ENCODE data around the gene RNU11.

Gene RNU11

GRCh38 chr1:28648474-28649198, at the start of gene RNU11:
RNU11 (plus strand) TSS chr1:28648600.
- no peak for TF ChIP-seq CTCF (IDR thresholded peaks at IDR 0.05; ENCODE audit: unreplicated experiment in 3 of 3)
- H3K27me3 Mint-ChIP-seq (ENCODE audit: low read depth) = no peaks in the 10 kb centered on the region
- H3K4me1 Mint-ChIP-seq = peaks cover 30% of the 10 kb centered on the region
- H3K36me3 Mint-ChIP-seq (ENCODE audit: low read depth) = no peaks in the 10 kb centered on the region
- H3K27ac Mint-ChIP-seq = peak within 1 kb of the TSS; percentile 100
- no peaks in the 10 kb centered on the region for H3K9me3 Mint-ChIP-seq
- H3K4me3 Mint-ChIP-seq = peak within 1 kb of the TSS; percentile 82 to 86 (median 84)

- Mint-ChIP-seq H3K27ac (no peak overlapping the region), H3K36me3 (ENCODE audit: low read depth) (peaks cover 8% of the 10 kb centered on the region), H3K4me1 (peaks cover 4% of the 10 kb centered on the region), H3K9me3 (no peaks in the 10 kb centered on the region), H3K4me3 (no peak overlapping the region), H3K27me3 (ENCODE audit: low read depth) (no peaks in the 10 kb centered on the region)
- no peak for TF ChIP-seq CTCF (IDR thresholded peaks at IDR 0.05; ENCODE audit: unreplicated experiment in 3 of 3)
Observed at GRCh38 chr1:28601696-28602095, 46.7 kb upstream of the RNU11 start.

- peak overlapping the region in 1 of 3 experiments; percentile 26 for H3K27ac Mint-ChIP-seq
- H3K27me3 Mint-ChIP-seq (ENCODE audit: low read depth) = no peaks in the 10 kb centered on the region
- no peak overlapping the region for H3K4me3 Mint-ChIP-seq
- peak; percentile 71 to 77 (median 76) for TF ChIP-seq CTCF (IDR thresholded peaks at IDR 0.05; ENCODE audit: unreplicated experiment in 3 of 3)
- H3K4me1 Mint-ChIP-seq = peaks cover 4% of the 10 kb centered on the region
- no peaks in the 10 kb centered on the region for H3K9me3 Mint-ChIP-seq
- H3K36me3 Mint-ChIP-seq (ENCODE audit: low read depth) = peaks cover 8% of the 10 kb centered on the region
Observed at GRCh38 chr1:28602536-28603439, 45.6 kb upstream of the RNU11 start.

DNA sequence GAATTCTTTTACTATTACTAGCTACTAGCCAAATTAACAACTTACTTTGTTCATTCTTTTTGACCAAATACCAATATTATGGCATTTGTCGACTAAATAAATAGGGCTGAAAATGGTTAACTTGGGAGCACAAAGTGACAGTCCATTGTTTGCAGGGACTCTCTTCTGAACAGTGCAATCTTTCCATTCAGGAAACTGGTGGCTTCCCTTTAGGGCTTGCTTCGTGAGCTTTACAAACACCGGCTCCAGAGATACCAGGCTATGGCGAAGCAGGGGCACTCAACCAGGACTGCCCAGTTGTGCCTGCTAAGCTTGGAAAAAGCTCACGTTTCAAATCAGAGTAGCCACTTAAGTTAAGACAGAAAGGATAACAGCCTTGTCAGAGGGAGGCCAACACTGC, 44.0 kb upstream of the RNU11 start:
- no peaks in the 10 kb centered on the region for H3K9me3 Mint-ChIP-seq
- peaks cover 8% of the 10 kb centered on the region for H3K36me3 Mint-ChIP-seq (ENCODE audit: low read depth)
- H3K27ac Mint-ChIP-seq = no peak overlapping the region
- H3K27me3 Mint-ChIP-seq (ENCODE audit: low read depth) = no peaks in the 10 kb centered on the region
- H3K4me3 Mint-ChIP-seq = no peak overlapping the region
- no peak for TF ChIP-seq CTCF (IDR thresholded peaks at IDR 0.05; ENCODE audit: unreplicated experiment in 3 of 3)
- H3K4me1 Mint-ChIP-seq = peaks cover 4% of the 10 kb centered on the region

GRCh38 chr1:28604962-28605361, 43.4 kb upstream of the RNU11 start:
- H3K4me1 Mint-ChIP-seq = peaks cover 4% of the 10 kb centered on the region
- H3K27me3 Mint-ChIP-seq (ENCODE audit: low read depth) = no peaks in the 10 kb centered on the region

More at GRCh38 chr1:28604962-28605361, 43.4 kb upstream of the RNU11 start:
- no peaks in the 10 kb centered on the region for H3K9me3 Mint-ChIP-seq
- no peak for TF ChIP-seq CTCF (IDR thresholded peaks at IDR 0.05; ENCODE audit: unreplicated experiment in 3 of 3)
- H3K4me3 Mint-ChIP-seq = no peak overlapping the region
- H3K27ac Mint-ChIP-seq = no peak overlapping the region
- peaks cover 13% of the 10 kb centered on the region for H3K36me3 Mint-ChIP-seq (ENCODE audit: low read depth)

All from nephron (organoid).